NCI-H2196 treated with DMSO at 0.1 percent for 48 hours (cell line): ENCODE measurements around the gene AIG1.
"Not testable (repeated sequence)": the region's sequence is repeated elsewhere in the genome, so short reads cannot be mapped to it uniquely, and the experiment has no call there.

Experiments
- DNase-seq: peaks from one replicate; lab custom pipeline; 2025; ENCODE audit not compliant: unreplicated experiment; lab: John Stamatoyannopoulos, UW

Gene AIG1

GRCh38 chr6:143060806-143061596 is at the start of gene AIG1:
Gene AIG1 (plus strand): TSS chr6:143060889. CDS start chr6:143060926, 37 bp downstream.
- DNase-seq: no peak

DNA sequence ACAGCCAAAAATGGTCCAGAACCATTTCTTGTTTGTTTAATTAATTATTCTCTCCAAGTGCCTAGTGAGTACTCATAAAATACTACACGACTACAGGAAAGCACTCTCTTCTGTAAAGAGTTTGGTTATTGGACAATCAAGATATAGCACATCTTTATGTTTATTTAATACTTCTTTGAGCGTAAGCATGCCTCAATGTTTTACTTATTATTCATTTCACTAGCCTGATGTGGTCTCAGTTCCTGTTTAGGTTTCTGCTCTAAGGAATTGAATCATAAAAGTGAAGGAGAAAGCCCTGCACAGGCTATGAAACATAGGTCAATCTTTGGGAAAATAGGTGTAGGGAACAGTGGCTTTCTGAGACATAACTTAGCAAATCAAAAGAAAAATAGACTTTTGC is 45.9 kb upstream of the AIG1 start:
- no peak for DNase-seq

- no peak for DNase-seq
These were observed 45.4 kb upstream of the AIG1 start for GRCh38 chr6:143015300-143015706.

DNA sequence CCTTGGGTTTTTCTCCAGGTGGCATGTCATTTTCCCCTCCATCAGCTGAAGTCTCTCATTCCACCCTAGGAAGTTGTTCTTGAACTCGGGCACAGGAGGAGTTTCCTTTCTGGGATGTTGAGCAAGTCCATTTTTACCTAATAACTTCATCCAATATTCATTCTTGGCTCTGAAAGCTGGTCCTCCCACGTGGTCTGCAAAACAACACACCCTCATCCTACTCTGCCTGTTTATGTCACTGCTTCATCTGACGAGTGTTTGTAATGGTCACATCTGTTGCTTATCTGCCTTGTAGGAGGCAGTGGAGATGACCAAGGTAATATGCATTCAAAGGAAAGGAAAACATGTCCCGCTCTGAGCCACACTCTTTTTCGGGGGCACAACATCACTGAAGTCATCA is 41.7 kb upstream of the AIG1 start:
- no peak for DNase-seq

GRCh38 chr6:143020862-143021261 is 39.8 kb upstream of the AIG1 start:
- DNase-seq: not testable (repeated sequence)

DNA sequence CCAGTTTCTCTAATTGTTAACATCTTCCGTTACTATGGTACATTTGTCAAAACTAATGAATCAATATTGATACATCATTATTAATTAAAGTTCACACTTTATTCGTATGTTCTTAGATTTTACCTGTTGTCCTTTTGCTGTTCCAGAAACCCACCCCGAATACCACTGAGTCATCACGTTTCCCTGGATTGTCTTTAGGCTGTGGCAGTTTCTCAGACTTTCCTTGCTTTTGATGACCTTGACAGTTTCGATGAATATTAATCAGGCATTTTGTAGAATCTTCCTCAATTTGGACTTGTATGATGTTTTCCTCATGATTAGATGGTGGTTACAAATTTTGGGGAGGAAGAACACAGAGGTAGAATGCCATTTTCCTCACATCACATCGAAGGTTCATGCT is 39.1 kb upstream of the AIG1 start:
- DNase-seq: no peak

DNA sequence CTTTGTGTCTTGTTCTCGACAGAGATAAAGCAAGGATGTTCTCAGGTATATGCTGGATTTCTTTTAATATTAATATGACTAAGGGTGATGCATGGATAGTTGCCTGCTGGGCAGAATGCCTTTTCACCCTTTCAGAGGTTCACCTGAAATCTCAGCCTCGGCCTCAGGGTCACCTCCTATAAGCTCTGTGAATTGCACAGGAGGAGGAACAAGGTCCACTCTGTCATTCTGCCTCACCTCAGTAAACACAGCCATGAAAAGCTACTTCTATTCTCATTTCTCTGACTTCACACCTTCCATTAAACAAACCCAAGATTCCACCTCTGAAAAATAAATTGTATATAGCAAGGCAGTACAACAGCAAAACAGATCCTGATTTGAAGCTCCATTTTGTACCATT is 38.1 kb upstream of the AIG1 start:
- DNase-seq: no peak

GRCh38 chr6:143023695-143024094 is 37.0 kb upstream of the AIG1 start:
- no peak for DNase-seq

- no peak for DNase-seq
These were observed 35.7 kb upstream of the AIG1 start for GRCh38 chr6:143024977-143025376.

- DNase-seq: no peak
These were observed 33.8 kb upstream of the AIG1 start for GRCh38 chr6:143026696-143027449.

DNA sequence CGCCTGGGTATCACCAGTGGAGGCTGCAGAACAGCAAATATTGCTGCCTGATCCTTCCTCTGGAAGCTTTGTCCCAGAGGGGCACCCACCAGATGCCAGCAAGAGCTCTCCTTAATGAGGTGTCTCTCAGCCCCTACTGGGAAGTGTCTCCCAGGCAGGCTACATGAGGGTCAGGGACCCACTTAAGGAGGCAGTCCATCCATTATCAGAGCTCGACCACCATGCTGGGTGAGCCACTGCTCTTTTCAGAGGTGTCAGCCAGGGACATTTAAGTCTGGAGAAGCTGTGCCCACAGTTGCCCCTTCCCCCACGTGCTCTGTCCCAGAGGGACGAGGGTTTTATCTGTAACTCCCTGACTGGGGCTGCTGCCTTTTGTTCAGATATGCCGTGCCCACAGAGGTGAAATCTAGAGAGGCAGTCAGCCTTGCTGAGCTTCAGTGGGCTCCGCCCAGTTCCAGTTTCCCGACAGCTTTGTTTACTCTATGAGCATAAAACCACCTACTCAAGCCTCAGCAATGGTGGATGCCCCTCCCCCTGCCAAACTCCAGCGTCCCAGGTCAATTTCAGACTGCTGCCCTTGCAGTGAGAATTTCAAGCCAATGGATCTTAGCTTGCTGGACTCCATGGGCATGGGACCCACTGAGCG is 25.9 kb upstream of the AIG1 start:
- DNase-seq: no peak

- DNase-seq: no peak
These were observed 23.2 kb upstream of the AIG1 start for GRCh38 chr6:143037470-143037869.

- no peak for DNase-seq
These were observed 21.9 kb upstream of the AIG1 start for GRCh38 chr6:143038833-143039232.

- DNase-seq: no peak
These were observed 21.1 kb upstream of the AIG1 start for GRCh38 chr6:143039548-143039947.

- no peak for DNase-seq
These were observed 20.7 kb upstream of the AIG1 start for GRCh38 chr6:143040018-143040417.

- DNase-seq: not testable (repeated sequence)
These were observed 16.3 kb upstream of the AIG1 start for GRCh38 chr6:143044345-143044744.

DNA sequence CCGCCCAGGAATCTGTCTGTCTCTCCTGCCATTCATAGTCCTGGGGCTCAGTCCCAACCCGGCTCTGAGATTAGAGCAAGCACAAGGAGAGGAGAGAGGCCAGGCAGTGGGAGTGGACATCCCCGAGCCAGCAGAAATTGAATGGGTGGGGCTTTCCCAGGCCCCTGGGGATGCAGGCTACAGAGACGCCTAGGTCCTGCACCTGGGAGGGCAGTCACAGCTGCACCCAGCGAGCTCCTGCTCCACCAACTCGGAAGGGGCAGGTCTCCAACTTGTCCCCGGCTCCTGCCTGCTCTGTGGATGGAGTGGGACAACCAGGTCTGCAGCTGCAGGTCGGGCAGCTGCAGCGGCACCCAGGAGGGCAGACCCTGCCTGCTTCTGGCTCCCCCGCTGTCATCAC is 11.1 kb upstream of the AIG1 start:
- DNase-seq: no peak

DNA sequence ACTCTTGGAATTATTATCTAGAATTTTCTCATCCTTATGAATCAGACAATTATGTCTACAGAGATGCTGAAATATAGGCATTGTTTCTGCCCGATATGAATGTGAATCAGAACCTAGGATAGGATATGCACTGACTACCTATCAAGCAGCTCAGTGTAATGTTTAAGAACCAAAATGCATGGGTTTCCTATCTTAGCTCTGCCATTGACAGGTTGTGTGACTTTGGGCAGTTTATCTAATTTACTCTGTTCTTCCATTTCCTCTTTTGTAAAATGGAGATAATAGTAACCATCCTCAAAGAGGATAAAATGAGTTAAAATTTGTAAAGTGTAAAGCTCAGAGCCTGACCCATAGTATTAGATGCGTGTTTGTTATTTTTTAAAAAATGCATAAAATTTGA is 10.2 kb upstream of the AIG1 start:
- DNase-seq: no peak

GRCh38 chr6:143052282-143052681 is 8.4 kb upstream of the AIG1 start:
- no peak for DNase-seq

DNA sequence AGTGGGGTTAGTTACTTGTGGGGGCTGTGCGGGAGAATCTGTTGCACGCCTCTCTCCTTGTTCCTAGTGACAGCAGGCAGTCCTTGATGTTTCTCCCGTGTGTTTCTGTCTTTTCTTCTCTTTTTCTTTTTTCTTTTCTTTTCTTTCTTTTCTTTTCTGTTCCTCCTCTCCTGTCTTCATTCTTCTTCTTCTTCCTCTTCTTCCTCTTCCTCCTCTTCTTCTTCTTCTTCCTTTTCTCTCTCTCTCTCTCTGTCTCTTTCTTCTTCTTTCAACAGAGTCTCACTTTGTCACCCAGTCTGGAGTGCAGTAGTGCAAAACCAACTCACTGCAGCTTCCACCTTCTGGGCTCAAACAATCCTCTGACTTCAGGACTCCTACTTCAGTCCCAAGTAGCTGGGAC is 6.8 kb upstream of the AIG1 start:
- no peak for DNase-seq

DNA sequence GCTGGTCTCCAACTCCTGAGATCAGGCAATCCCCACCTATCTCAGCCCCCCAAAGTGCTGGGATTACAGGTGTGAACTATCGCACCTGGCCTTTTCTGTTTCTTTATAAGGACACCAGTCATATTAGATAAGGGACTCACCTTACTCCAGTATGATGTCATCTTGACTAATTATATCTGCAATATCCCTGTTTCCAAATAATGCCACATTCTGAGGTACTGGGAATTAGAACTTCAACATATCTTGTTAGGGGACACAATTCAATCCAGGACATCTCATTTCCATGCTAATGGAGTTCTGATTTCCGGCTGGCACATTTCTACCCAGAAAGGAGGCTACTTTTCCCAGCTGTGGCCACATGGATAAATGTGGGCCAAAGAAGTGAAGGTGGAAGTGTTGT is 6.4 kb upstream of the AIG1 start:
- no peak for DNase-seq

DNA sequence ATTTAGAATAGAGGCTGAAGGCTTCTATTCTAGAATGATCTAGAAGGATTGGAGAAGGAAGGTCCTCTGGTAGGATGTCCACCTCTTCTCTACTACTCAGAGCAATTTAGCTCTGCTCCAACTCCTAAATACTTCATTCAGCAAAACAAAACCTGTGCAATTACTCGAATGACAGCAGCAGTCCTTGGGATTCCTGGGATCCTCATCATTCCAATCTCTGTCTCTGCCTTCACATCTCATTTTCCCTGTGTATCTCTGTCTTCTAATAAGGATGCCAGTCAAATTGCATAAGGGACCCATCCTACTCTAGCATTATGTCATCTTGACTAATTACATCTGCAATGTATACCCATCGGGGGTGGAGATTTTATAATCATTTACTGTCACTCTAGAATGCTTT is 5.5 kb upstream of the AIG1 start:
- no peak for DNase-seq
